HCEC 1CT (cell line): ENCODE results near the gene TAB3.

Experiments
- DNase-seq: peaks from one replicate; pipeline ENCODE4 v3.0.0-alpha.2; 2017

Gene TAB3

DNA sequence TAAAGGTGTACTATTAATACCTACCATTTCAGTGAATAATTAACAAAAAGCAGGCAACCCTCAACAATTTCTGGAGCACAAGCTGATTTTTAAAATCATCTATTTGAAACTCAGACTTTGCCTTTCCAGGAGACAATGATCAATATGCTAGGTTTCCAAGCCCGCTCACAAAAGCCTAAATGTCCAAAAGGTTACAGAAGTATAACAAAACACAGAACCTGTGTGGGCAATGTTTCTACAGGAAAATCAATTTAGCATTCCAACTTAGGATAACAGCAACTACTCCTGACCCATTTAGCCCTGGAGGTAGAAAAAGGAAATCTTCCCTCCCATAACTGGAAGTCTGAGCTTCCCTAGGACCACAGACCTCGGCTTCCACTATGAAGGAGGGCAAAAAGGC is 3.9 kb downstream of the TAB3 start:
- no peak for DNase-seq

DNA sequence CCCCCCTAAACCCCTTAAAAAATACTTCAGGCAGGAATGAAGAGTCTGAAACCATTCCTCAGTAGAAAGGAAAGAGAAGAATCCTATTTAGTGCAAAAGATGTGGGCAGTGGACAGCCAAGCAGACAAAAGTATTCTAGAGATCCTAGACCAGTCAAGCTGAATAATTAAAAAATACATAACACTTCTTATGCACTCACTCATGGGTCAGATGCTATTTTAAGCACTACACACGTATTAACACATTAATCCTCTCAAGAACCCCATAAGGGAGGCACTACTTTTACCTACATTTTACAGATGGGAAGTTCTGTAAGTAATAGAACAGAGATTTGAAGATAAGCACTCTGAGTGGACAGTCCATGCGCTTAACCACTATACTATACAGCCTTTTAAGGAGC is 5.9 kb downstream of the TAB3 start:
- DNase-seq: no peak

DNA sequence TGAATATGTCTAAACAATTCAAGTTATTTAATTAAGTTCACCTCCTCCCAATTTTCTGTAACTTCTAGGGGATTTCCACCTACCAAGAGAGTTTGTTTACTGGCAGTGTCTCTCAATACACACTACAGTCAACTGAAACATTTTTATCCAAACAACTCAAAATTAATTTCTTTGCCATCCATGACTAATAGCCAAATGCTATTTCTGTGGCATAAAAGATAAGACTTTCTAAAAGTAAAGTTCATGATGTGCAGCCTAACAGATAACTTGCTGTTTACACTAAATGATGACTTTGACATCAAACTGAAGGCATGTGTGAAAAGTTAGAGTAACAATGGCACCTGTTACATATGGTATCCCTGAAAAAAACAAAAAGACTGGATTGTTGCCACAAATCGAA is 7.3 kb downstream of the TAB3 start:
- DNase-seq: no peak

DNA sequence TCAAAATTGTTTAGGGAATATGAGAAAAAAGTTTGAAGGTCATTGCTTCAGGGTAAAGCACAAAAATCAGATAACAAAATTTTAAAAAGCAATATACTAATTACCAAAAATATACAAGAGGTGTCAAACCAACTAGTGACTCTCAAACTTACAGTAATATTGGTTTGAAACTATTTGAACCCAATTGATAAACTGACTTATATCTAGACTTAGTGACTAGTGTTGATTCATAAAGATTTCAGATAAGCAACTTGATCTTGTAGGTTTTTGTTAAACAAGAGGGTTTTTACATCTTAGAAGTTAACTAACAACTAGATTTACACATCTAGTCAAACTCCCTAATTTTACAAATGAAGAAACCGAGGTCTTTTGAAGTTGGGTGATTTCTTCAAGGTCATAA is 7.7 kb downstream of the TAB3 start:
- no peak for DNase-seq

DNA sequence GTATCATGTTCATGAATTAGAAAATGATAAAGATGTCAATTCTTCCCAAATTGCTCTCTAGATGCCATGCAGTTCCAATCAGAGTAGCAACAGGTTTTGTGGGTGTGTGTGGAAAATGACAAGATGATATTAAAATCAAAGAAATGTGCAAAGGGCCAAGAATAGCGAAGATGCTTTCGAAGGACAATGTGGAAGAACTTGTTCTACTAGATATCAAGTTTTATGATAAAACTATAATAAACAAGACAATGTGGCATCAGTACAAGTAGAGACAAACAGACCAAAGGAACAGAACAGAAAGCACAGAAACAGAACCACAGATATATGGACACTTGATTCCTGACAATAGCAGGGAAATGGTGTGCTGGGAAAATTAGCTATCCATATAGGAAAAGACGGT is 9.0 kb downstream of the TAB3 start:
- DNase-seq: no peak

DNA sequence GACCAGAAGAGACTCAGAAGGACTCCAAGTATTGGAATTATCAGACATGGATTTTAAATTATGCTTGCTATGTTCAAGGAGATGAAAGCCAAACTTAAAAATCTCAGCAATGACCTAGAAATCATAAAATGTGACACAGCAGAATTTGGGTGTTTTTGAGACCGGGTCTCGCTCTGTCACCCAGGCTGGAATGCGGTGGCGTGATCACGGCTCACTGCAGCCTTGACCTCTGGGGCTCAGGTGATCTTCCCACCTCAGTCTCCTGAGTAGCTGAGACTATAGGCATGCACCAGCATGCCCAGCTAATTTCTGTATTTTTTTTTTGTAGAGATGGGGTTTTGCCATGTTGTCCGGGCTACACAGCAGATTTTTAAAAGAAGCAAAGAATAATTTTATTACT is 12.7 kb downstream of the TAB3 start:
- DNase-seq: no peak

DNA sequence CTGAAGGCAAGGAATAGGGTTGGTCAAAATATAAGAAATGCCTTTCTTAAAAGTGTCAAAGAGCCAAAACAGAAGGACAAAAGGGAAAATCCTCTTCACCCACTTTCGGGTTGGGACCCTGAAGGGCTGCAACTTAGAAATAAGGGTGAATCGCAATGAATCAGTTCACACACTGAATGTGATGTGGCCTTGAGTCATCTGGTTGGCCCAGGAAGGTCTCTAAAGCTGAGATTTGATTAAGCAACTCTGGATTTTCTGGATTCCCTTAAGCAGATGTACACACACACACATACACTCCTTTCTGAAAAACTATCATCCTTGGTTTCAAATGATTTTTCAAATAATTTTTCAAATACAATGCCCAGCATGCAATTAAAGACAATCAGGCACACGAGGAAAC is 13.1 kb downstream of the TAB3 start:
- peak; percentile 69 for DNase-seq

DNA sequence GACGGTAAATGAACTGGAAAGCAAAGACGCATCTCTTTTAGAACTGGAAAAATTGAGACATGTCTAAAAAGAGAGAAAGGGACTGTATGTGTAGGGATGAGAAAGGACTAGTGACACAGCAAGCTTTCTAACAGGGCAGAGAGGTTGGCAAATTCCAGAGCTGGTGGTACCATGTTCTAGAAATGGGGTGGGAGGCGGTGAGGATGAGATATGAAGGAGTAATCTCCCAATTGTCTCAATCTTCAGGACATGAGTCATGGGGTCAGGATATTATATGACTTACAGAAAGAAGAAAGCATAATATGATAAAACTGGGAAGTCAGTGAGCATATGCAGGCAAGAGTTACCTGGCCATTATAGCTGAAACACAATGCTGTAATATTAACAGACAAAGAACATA is 14.2 kb downstream of the TAB3 start:
- no peak for DNase-seq

DNA sequence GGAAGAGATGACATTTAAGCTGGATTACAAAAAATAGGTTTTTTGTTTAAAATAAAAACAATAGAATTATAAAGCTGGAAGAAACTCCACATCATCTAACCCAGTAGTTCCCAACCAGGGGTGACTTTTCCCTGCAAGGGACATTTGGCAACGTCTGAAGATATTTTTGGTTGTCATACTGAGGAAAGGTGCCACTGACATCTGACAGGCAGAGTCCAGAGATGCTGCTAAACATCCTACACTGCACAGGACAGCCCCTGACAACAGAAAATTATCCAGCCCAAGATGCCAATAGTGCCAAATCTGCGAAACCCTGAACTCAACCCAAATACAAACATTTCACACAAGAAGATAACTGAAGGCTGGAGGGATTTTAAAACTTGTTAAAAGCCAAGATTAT is 18.5 kb downstream of the TAB3 start:
- no peak for DNase-seq

DNA sequence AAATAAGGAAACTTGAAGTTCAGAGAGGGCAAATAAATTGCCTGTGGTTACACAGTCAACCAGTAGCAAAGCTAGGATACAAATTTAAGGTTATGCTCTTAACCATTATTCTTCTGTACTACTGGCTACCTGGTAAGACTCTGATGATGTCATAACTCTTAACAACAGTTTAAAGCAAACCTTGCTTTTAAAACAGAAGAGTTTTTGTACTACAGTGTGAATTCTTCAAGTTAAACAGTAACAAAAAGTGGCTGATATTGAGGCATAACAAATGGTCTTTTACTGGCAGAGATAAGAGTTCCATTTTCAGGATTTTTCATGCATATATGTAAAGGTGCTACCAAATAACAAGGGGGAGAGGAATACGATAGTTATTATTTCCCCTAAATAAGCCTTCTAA is 23.4 kb downstream of the TAB3 start:
- DNase-seq: no peak

DNA sequence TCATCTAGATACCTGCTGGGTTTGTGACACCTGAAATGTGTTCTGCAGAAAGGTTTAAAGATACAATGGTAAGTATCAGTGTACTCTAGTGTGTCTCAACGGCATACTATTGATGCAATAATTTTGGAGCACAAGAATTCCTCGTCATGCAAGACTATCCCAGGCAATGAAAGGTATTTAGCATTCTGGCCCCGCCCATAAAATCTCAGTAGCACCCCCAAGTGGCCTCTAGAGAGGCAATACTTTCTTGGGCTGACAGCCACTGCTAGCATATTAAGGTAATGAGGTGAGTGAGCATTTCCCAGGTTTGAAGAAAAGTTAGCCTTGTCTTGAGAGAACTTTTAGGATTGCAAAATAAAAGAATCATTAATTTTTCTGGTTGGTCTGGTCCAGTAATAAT is 24.0 kb downstream of the TAB3 start:
- DNase-seq: no peak

DNA sequence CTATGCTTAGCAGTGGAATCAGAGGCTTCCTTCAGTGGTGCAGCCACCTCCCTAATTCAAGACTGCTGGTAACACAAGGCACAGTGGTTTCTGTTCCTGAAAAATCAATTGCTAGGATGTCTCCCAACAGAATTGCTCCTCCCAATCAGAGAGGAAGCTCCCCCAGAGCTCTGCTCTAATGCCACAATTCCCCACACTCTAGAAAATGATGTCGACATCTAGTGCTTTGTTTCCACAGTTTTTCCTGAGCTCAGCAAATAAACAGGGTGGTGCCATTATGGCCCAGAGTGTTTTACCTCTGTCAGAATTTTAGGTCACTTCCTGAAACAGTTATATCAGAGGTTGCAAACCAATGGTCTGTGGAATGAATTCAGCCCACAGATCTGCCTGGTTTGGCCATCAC is 24.7 kb downstream of the TAB3 start:
- no peak for DNase-seq

DNA sequence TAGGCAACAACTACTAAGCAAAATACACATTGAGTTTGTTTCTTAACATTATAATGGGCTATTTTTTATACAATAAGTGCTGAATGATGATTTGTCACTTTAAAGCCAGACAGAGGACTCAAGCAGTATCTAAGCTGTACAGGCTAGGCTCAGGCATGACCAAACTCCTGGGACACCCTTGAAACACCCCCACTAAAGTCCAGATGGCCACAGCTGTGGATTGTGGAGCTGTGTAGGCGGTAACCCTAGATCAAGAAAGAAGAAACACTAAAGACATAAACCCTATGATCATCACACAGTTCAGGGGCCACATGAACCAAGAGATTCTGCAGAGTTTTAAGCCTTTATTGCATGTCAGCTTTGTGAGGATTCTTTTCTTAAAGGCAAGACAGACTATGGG is 25.1 kb downstream of the TAB3 start:
- DNase-seq: peak; percentile 5

DNA sequence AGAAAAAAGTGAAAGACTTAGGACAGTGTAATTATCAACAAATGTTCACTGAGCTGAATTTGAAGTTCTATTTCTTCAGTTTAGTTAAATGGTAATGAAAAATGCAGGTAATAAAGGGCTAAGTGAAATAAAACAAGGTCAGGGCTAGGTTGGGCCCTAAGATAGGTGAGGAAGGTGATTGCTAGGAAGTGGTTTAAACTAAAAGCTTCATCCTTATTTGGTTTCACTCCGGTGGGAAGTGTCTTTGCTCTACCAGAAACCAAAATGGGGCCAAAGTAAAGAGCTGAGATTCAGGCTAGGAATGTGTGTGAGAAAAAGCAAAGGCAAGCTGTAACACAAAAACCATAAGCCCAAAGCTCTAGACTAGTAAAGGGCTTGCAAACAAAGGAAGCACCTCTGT is 31.0 kb downstream of the TAB3 start:
- DNase-seq: no peak

DNA sequence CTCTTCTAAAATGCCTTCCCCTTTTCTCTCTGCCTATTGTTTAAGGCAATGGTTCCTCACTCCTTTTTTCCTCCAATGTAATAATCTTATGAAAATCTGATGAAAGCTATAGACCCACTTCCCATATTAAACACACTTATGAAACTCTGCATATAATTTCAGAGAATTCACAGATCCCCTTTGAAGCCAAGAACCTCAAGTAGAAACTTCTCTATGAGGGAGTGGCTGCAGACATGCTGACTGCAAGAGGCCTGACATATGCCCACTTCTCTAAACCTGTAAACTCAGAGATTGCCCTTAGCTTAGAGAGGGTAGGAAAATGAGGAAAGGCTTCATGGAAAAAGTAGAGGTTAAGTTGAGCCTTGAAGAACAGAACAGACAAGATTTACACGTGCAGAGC is 37.6 kb downstream of the TAB3 start:
- no peak for DNase-seq

DNA sequence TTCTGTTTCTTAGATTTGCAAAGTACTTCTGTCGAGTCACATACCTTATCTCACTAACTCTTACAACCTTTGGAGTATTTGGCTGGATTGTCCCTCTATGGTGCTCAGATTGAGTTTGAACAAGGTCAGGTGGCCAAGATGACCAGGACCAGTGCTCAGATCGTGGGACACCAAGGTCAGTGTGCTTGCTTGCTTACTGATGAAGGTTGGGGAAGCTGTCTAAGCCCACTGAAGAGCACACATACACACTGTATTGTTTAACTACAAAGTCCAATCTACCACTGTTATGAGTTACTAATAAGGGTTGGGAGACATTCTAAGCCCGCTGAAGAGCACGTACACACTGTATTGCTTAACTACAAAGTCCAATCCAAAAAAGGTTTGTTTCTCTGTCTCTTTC is 53.7 kb downstream of the TAB3 start:
- no peak for DNase-seq

DNA sequence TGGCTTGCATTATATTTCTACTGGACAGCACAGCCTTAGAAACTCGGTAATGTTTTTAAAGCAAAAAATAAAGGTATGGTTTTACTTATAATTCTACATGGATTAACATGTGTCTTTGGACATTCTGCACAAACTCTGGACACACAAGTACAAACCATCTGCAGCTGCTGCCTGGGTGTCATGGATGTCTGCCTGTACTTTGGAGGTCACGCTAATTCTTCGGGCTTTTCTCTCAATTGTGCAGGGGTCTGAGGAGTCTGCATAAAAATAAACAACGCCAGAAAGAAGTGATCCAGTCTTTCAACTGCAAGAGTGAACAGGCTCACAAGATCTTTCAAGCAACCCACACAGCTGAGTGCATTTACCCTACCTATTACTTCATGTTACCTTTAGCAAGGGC is 55.2 kb downstream of the TAB3 start:
- DNase-seq: no peak

DNA sequence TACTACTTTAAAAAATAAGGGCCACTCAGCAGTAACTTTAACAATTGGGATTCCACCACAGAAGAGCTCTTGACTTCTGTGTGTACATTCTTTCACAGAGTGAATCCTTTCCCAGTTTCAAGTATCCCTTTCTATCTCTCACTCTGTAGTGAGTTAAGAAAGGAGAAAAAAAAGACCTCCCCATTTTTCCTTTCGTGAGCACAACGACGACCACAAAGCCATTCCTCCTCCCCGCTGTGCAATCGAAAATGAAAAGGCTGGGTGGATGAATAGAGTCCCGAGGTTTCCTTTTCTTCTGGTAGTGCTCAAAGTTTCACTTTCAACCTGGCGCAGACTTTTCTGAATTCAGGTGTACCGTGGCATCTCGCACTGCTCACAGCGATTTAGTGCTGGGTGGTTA is 58.0 kb downstream of the TAB3 start:
- no peak for DNase-seq

DNA sequence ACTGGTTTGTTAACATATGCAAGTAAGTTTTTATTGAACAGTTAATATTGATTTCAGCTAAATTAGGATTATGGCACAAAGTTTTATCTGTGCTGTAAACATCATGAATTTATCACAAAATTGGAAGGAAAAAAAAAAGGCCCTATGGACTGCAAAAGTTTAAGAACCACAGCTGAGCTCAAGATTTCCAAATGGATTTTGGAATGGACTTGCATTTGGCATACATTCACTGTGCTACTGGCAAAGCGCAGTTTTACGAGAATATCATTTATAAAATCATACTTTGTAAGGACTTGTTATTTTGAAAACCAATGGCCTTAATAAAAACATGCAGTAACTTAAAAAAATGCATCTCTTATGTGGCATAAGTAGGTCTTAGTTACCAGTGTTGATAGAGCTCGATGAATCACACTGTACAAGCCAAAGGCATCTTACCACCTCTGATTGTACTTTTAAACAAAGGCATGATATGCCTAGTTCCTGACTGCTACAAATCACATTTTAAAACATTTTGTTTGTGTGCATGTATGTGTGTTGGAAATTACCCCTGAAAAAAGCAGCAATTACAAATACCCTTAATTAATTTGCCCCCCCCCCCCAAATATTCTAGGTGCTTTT is 58.6 kb downstream of the TAB3 start:
- DNase-seq: no peak

DNA sequence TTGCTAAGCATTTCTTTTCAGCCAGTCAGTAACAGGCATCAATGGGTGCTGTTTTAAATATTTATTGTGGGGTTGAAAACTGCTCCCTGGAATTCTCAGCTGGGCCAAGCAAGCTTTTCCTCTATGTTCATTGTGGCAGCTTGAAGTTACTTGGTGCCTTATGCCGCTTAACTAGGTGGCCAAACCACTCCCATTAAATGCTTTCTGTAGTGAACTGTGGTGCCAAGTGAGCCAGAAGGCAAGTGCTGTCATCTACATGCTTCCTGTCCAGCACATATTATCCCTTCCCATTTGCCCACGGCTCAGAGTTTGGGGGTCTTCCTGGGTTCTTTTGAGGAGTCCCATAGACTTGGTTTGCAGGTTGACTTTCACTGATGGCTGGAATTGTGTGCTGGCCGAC is 64.8 kb downstream of the TAB3 start:
- no peak for DNase-seq

DNA sequence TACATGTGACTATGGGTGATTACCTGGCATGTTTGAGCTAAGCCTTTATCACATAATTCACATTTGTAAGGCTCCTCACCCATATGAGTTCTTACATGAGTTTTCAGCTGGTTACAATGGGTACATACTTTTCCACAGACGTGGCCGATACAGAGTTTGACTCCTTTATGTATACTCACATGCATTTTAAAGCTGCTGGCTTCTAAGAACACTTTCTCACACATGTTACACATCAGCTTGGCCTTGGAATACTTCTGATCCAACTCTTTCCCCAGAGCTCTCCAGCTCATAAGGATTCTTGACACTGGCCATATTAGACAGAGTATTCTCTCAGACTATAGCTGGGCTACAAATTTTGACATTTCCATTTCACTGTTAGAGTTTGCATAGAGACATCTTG is 66.3 kb downstream of the TAB3 start:
- DNase-seq: no peak

DNA sequence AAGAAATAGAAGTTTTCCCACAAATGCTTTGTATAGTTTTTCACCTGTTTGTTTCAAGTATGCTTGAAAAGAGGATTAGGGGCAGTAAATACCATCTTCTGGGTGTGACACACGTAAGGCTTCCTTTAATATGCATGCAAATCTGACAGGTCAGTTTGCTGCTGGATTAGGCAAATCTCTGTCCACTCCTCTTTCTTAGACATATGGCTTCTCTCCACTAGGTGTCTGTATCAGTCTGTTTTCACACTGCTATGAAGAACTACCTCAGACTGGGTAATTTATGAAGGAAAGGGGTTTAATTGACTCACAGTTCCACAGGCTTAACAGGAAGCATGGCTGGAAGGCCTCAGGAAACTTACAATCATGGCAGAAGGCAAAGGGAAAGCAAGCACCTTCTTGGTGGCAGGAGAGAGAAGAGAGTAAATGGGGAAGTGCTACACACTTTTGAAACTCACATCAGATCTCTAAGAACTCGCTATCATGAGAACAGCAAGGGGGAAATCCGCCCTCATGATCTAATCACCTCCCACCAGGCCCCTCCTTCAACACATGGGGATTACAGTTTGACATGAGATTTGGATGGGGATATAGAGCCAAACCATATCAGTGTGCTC is 66.9 kb downstream of the TAB3 start:
- DNase-seq: no peak

DNA sequence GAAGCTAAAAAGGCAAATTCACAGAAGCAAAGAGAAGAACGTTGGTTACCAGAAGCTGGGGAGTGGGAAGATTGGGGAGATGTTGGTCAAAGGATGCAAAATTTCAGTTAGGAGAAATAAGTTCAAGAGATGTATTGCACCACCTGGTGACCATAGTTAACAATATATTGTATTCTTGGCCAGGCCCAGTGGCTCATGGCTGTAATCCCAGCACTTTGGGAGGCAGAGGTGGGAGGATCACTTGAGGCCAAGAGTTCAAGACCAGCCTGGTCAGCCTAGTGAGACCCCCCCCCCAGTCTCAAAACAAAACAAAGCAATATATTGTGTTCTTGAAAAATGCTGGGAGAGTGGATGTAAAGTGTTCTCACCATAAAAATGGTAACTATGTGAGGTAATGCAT is 67.9 kb downstream of the TAB3 start:
- DNase-seq: no peak

DNA sequence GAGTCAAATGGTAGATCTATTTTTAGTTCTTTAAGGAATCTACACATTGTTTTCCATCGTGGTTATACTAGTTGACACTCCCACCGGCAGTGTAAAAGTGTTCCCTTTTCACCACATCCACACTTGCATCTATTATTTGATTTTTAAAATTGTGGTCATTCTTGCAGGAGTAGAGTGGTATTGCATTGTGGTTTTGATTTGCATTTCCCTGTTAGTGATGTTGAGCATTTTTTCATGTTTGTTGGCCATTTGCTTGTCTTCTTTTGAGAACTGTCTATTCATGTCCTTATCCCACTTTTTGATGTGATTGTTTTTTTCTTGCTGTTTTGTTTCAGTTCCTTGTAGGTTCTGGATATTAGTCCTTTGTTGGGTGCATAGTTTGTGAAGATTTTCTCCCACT is 70.0 kb downstream of the TAB3 start:
- DNase-seq: no peak

DNA sequence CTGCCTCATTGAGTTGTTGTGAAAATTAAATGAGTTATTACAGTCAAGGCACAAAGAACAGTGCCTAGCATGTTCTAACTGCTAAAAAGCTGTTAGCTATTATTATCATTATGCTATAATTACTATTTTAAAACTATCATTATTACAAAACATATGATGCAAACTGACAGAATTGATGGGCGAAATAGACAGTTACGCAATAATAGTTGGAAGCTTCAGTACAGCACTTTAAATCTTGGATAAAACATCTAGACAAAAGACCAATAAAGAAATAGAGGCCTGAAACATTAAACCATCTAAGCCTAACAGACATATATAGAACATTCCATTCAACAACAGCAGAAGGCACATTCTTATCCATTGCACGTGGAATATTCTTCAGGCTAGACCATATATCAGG is 73.0 kb downstream of the TAB3 start:
- DNase-seq: no peak

DNA sequence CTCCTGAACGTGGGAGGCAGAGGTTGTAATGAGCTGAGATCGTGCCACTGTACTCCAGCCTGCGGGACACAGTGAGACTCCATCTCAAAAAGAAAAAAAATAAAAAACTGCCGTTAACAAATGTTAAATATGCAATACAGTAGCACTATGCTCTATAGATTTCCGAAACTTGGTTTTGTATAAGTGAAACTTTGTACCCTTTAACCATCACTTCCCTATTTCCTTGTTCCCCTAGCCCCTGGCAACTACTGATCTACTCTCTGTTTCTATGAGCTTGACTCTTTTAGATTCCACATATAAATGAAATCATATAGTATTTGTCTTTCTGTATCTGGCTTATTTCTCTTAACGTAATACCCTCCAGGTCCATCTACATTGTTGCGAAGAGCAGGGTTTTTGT is 74.1 kb downstream of the TAB3 start:
- no peak for DNase-seq
